UCSD-AML1 (cell line): Measurements from ENCODE around the gene PBX4.

Experiments
- DNase-seq: peaks from one replicate; lab custom pipeline; 2025; ENCODE audit not compliant: unreplicated experiment; lab: John Stamatoyannopoulos, UW

Gene PBX4

GRCh38 chr19:19592690-19593089 lies 25.8 kb downstream of the PBX4 start:
- DNase-seq, result no peak

GRCh38 chr19:19591133-19591825 lies 27.2 kb downstream of the PBX4 start:
- no peak for DNase-seq

GRCh38 chr19:19588546-19588945 lies 29.9 kb downstream of the PBX4 start:
- no peak for DNase-seq

GRCh38 chr19:19587771-19588170 lies 30.7 kb downstream of the PBX4 start:
- no peak for DNase-seq

GRCh38 chr19:19584356-19584755 lies 34.1 kb downstream of the PBX4 start:
- DNase-seq, result no peak

- DNase-seq, result no peak
Measured at GRCh38 chr19:19582471-19582870, 36.0 kb downstream of the PBX4 start.

GRCh38 chr19:19581391-19581790 lies 37.1 kb downstream of the PBX4 start:
- no peak for DNase-seq

- no peak for DNase-seq
Measured at GRCh38 chr19:19580418-19580817, 38.1 kb downstream of the PBX4 start.

- DNase-seq, result no peak
Measured at GRCh38 chr19:19579533-19580361, 38.7 kb downstream of the PBX4 start.

GRCh38 chr19:19578252-19578651 lies 40.2 kb downstream of the PBX4 start:
- no peak for DNase-seq

GRCh38 chr19:19575411-19575810 lies 43.1 kb downstream of the PBX4 start:
- DNase-seq, result no peak

GRCh38 chr19:19571071-19571786 lies 47.3 kb downstream of the PBX4 start:
- DNase-seq, result no peak

- DNase-seq, result no peak
Measured at GRCh38 chr19:19570571-19570970, 47.9 kb downstream of the PBX4 start.

- no peak for DNase-seq
Measured at GRCh38 chr19:19568802-19569756, 49.4 kb downstream of the PBX4 start.

GRCh38 chr19:19567391-19567790 lies 51.1 kb downstream of the PBX4 start:
- DNase-seq, result no peak

GRCh38 chr19:19566306-19566705 lies 52.2 kb downstream of the PBX4 start:
- DNase-seq, result no peak

GRCh38 chr19:19563348-19563848 lies 55.1 kb downstream of the PBX4 start:
- DNase-seq, result no peak

GRCh38 chr19:19562665-19563347 lies 55.7 kb downstream of the PBX4 start:
- DNase-seq, result no peak

GRCh38 chr19:19561946-19562664 lies 56.4 kb downstream of the PBX4 start:
- no peak for DNase-seq
